Cardiac ventricle fibroblast (primary cell): ENCODE measurements around the gene HK3. TPM values are rescaled to one million over a fixed set of nuclear protein-coding genes. Genes with fewer than 3 reads are reported as not detected.

Experiments used
- total RNA-seq: library from RNA; depleted of rRNA; stranded (reverse); fragments of >200 nt; gene quantifications from 2 replicates; pipeline ENCODE4 v1.2.3, GENCODE V29; 2015

Gene HK3, protein sequence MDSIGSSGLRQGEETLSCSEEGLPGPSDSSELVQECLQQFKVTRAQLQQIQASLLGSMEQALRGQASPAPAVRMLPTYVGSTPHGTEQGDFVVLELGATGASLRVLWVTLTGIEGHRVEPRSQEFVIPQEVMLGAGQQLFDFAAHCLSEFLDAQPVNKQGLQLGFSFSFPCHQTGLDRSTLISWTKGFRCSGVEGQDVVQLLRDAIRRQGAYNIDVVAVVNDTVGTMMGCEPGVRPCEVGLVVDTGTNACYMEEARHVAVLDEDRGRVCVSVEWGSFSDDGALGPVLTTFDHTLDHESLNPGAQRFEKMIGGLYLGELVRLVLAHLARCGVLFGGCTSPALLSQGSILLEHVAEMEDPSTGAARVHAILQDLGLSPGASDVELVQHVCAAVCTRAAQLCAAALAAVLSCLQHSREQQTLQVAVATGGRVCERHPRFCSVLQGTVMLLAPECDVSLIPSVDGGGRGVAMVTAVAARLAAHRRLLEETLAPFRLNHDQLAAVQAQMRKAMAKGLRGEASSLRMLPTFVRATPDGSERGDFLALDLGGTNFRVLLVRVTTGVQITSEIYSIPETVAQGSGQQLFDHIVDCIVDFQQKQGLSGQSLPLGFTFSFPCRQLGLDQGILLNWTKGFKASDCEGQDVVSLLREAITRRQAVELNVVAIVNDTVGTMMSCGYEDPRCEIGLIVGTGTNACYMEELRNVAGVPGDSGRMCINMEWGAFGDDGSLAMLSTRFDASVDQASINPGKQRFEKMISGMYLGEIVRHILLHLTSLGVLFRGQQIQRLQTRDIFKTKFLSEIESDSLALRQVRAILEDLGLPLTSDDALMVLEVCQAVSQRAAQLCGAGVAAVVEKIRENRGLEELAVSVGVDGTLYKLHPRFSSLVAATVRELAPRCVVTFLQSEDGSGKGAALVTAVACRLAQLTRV
- not detected in 2 replicates for total RNA-seq

DNA sequence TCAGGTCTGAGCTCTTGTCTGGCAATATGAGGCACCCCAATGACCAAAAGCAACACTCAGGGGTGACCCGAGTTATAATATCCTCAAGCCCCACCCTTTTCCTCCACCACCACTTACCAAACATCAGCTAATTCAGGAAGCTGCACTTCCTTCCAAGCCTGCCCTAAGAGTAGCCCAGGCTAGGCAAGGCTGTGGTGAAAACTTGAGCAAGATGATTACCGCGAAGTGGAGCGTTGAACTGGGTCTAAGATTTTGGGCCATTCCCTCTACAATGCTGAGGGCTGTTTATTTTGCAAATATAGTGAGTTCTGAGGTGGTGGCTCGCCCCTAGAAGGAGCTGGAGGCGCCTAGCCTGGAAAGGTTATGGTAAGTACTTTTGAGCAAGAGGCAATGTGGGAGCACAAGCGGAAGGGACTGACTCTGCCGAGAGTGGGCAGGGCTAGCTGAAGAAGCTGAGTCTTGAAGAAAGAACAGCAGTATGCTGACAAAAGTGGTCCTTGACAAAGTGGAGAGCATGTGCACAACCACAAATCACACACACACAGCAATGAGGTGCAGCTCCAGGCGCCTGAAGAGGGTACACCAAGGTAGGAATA lies at the start of gene HK3:
Gene HK3, minus strand, starts transcription at position 51 of the 596 bp plus-strand sequence. CDS start 3,187 bp downstream, outside the sequence.

Other genes with a start within 250 kb of the HK3 start
- 0.44 and 0.78 TPM in 2 replicates for gene UNC5A, start 88.8 kb downstream of the HK3 start, total RNA-seq
- gene UIMC1, start 107.4 kb upstream of the HK3 start, total RNA-seq, result 15.0 and 16.9 TPM in 2 replicates
- 9.1 and 10.9 TPM in 2 replicates for gene ZNF346, start 123.3 kb upstream of the HK3 start, total RNA-seq
- gene FGFR4, start 187.6 kb upstream of the HK3 start, total RNA-seq, result 6.3 and 17.4 TPM in 2 replicates
- gene NSD1, start 234.4 kb upstream of the HK3 start, total RNA-seq, result 13.2 and 18.0 TPM in 2 replicates